Neural cell (in vitro differentiated cells): Measurements from ENCODE around the gene ARFGAP1. TPM values are rescaled to one million over a fixed set of nuclear protein-coding genes. Genes with fewer than 3 reads are reported as not detected.

ENCODE experiments used
- H2AFZ ChIP-seq: fragments of 200-600, 300-800 bp; sonication (generic), shearing (Covaris generic); 2 replicates; pipeline ENCODE4 v1.6.0; 2014; ENCODE audit warnings: low read depth, mild to moderate bottlenecking, antibody characterized with exemption, low read length, moderate library complexity
- H3F3A ChIP-seq: fragments of 200-600 bp; shearing (Covaris generic); 2 replicates; pipeline ENCODE4 v1.6.1; 2016; ENCODE audit warnings: mild to moderate bottlenecking, moderate library complexity, mixed read lengths, antibody characterized with exemption, low read length; ENCODE audit not compliant: insufficient read depth, poor library complexity, severe bottlenecking
- H3K27ac ChIP-seq: fragments of 200-600, 300-800 bp; sonication (generic), shearing (Covaris generic); 2 replicates; pipeline ENCODE4 v1.5.1; 2014; ENCODE audit warnings: mild to moderate bottlenecking, low read length, moderate library complexity
- H3K27me3 ChIP-seq: fragments of 300-800, 200-600 bp; sonication (generic), shearing (Covaris generic); 2 replicates; pipeline ENCODE4 v1.6.0; 2014; ENCODE audit warnings: mild to moderate bottlenecking, low read depth, low read length, moderate library complexity; ENCODE audit not compliant: insufficient read depth
- H3K36me3 ChIP-seq: fragments of 300-800, 200-600 bp; sonication (generic), shearing (Covaris generic); 2 replicates; pipeline ENCODE4 v1.5.1; 2014; ENCODE audit warnings: mild to moderate bottlenecking, antibody characterized with exemption, low read length, moderate library complexity; ENCODE audit not compliant: insufficient read depth
- H3K4me2 ChIP-seq: fragments of 300-800, 200-600 bp; sonication (generic), shearing (Covaris generic); 2 replicates; pipeline ENCODE4 v1.6.0; 2014; ENCODE audit warnings: mild to moderate bottlenecking, low read length
- H3K4me3 ChIP-seq: fragments of 300-800, 200-600 bp; sonication (generic), shearing (Covaris generic); 2 replicates; pipeline ENCODE4 v1.5.1; 2014; ENCODE audit warnings: mild to moderate bottlenecking, low read length, moderate library complexity
- H3K79me2 ChIP-seq: fragments of 200-600 bp; shearing (Covaris generic); replicated peaks from 2 replicates; pipeline ENCODE4 v1.6.0; 2014; ENCODE audit warnings: mild to moderate bottlenecking, low read length, moderate library complexity; ENCODE audit not compliant: insufficient read depth
- H3K9ac ChIP-seq: fragments of 300-800, 200-600 bp; sonication (generic), shearing (Covaris generic); 2 replicates; pipeline ENCODE4 v1.6.1; 2016; ENCODE audit warnings: mild to moderate bottlenecking, low read length, mixed read lengths
- H3K9me2 ChIP-seq: fragments of 200-600 bp; shearing (Covaris generic); 2 replicates; pipeline ENCODE4 v1.6.1; 2016; ENCODE audit warnings: mild to moderate bottlenecking, low read length, mixed read lengths; ENCODE audit not compliant: insufficient read depth
- H3K9me3 ChIP-seq: fragments of 200-600, 300-800 bp; sonication (generic), shearing (Covaris generic); 2 replicates; pipeline ENCODE4 v1.6.1; 2016; ENCODE audit warnings: mild to moderate bottlenecking, mixed run types, low read length, moderate library complexity, mixed read lengths
- H4K20me1 ChIP-seq: fragments of 200-600 bp; shearing (Covaris generic); 2 replicates; pipeline ENCODE4 v1.6.1; 2016; ENCODE audit warnings: mild to moderate bottlenecking, mixed run types; ENCODE audit not compliant: insufficient read depth
- EP300 ChIP-seq: fragments of 450-650 bp; conservative IDR thresholded peaks from 2 replicates; pipeline ENCODE4 v1.6.1; 2014; ENCODE audit warnings: antibody characterized with exemption, mild to moderate bottlenecking, moderate library complexity; ENCODE audit not compliant: poor library complexity, severe bottlenecking
- EZH2 ChIP-seq: fragments of 200-600, 300-800 bp; shearing (Covaris generic), sonication (generic); IDR thresholded peaks from 2 replicates; pipeline ENCODE4 v1.6.1; 2014; ENCODE audit warnings: antibody characterized with exemption, low read length, borderline replicate concordance, mild to moderate bottlenecking; ENCODE audit not compliant: insufficient read depth, poor library complexity, severe bottlenecking
- MXI1 ChIP-seq: fragments of 450-650 bp; conservative IDR thresholded peaks from 2 replicates; pipeline ENCODE4 v1.6.1; 2014; ENCODE audit warnings: antibody characterized with exemption, mild to moderate bottlenecking; ENCODE audit not compliant: poor library complexity, severe bottlenecking
- POLR2AphosphoS5 ChIP-seq: IDR thresholded peaks from 2 replicates; pipeline ENCODE4 v1.6.1; 2012
- RAD21 ChIP-seq: fragments of 450-650 bp; conservative IDR thresholded peaks from 2 replicates; pipeline ENCODE4 v1.6.1; 2014; ENCODE audit warnings: antibody characterized with exemption, mild to moderate bottlenecking, moderate library complexity
- REST ChIP-seq: IDR thresholded peaks from 2 replicates; pipeline ENCODE4 v1.6.1; 2012; ENCODE audit warnings: borderline replicate concordance
- SMC3 ChIP-seq: fragments of 450-650 bp; conservative IDR thresholded peaks from 2 replicates; pipeline ENCODE4 v1.6.1; 2014; ENCODE audit warnings: antibody characterized with exemption, mild to moderate bottlenecking, moderate library complexity; ENCODE audit not compliant: poor library complexity
- TAF1 ChIP-seq: IDR thresholded peaks from 2 replicates; pipeline ENCODE4 v1.6.1; 2012; ENCODE audit warnings: low read depth
- polyA plus RNA-seq: library from polyadenylated mRNA; depleted of rRNA; stranded (reverse); fragments of >200 nt; gene quantifications from 2 replicates; pipeline ENCODE4 v1.2.3, GENCODE V29; 2014
- TF ChIP-seq, protein P1 (sequence below): fragments of 450-650 bp; IDR thresholded peaks from 2 replicates; pipeline ENCODE4 v1.5.1; 2014; ENCODE audit warnings: antibody characterized with exemption, mild to moderate bottlenecking, moderate library complexity; ENCODE audit not compliant: poor library complexity, severe bottlenecking

ARFGAP1 gene
- polyA plus RNA-seq, 1 donor from 2014 or later, result 70.2 TPM

GRCh38 chr20:63264000-63264399, 8.6 kb upstream of the ARFGAP1 start:
- no peaks in the 10 kb centered on the region for H3K36me3 ChIP-seq
- H2AFZ ChIP-seq, result no peak overlapping the region
- H3K79me2 ChIP-seq, result no peaks in the 10 kb centered on the region
- H3K4me3 ChIP-seq, result no peak overlapping the region
- H3K9ac ChIP-seq, result no peak overlapping the region
- no peaks in the 10 kb centered on the region for H3K9me3 ChIP-seq
- no peaks in the 10 kb centered on the region for H3K9me2 ChIP-seq
- no peak overlapping the region for H3K27ac ChIP-seq
- TF ChIP-seq POLR2AphosphoS5 (no peak), EZH2 (no peak), MXI1 (no peak), TAF1 (no peak), SMC3 (no peak), REST (no peak), EP300 (no peak), RAD21 (no peak)
- TF ChIP-seq, protein P1, sequence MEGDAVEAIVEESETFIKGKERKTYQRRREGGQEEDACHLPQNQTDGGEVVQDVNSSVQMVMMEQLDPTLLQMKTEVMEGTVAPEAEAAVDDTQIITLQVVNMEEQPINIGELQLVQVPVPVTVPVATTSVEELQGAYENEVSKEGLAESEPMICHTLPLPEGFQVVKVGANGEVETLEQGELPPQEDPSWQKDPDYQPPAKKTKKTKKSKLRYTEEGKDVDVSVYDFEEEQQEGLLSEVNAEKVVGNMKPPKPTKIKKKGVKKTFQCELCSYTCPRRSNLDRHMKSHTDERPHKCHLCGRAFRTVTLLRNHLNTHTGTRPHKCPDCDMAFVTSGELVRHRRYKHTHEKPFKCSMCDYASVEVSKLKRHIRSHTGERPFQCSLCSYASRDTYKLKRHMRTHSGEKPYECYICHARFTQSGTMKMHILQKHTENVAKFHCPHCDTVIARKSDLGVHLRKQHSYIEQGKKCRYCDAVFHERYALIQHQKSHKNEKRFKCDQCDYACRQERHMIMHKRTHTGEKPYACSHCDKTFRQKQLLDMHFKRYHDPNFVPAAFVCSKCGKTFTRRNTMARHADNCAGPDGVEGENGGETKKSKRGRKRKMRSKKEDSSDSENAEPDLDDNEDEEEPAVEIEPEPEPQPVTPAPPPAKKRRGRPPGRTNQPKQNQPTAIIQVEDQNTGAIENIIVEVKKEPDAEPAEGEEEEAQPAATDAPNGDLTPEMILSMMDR, result no peak
- no peaks in the 10 kb centered on the region for H3F3A ChIP-seq
- no peaks in the 10 kb centered on the region for H4K20me1 ChIP-seq
- no peak overlapping the region for H3K4me2 ChIP-seq
- H3K27me3 ChIP-seq, result no peaks in the 10 kb centered on the region

- TF ChIP-seq POLR2AphosphoS5 (no peak), EZH2 (no peak), SMC3 (no peak), TAF1 (no peak), MXI1 (no peak), RAD21 (no peak), EP300 (no peak), REST (no peak)
- TF ChIP-seq, protein P1, result no peak
Measured at GRCh38 chr20:63264519-63264918, 8.1 kb upstream of the ARFGAP1 start.

More at GRCh38 chr20:63264519-63264918, 8.1 kb upstream of the ARFGAP1 start:
- Histone ChIP-seq H3K4me3 (no peak overlapping the region), H3F3A (no peaks in the 10 kb centered on the region), H2AFZ (no peak overlapping the region), H3K79me2 (no peaks in the 10 kb centered on the region), H3K4me2 (no peak overlapping the region), H3K9me3 (no peaks in the 10 kb centered on the region), H3K9me2 (no peaks in the 10 kb centered on the region), H3K36me3 (no peaks in the 10 kb centered on the region), H4K20me1 (no peaks in the 10 kb centered on the region), H3K27ac (no peak overlapping the region), H3K27me3 (no peaks in the 10 kb centered on the region), H3K9ac (no peak overlapping the region)
